C4-2B (cell line): ENCODE results near the gene ADCY9.

Source experiments
- CTCF ChIP-seq: fragments of 450-650 bp; conservative IDR thresholded peaks from 2 replicates; pipeline ENCODE4 v1.5.1; 2017; ENCODE audit warnings: mild to moderate bottlenecking
- ZFX ChIP-seq: fragments of 450-650 bp; IDR thresholded peaks from 2 replicates; pipeline ENCODE4 v1.6.1; 2017

- TF ChIP-seq CTCF, result no peak
- no peak for TF ChIP-seq ZFX
Observed at GRCh38 chr16:4123616-4124300, 7.5 kb upstream of the ADCY9 start.
